ENCODE results near the gene ZNF598.
"Not testable (repeated sequence)": the region's sequence is repeated elsewhere in the genome, so short reads cannot be mapped to it uniquely, and the experiment has no call there.

DNA sequence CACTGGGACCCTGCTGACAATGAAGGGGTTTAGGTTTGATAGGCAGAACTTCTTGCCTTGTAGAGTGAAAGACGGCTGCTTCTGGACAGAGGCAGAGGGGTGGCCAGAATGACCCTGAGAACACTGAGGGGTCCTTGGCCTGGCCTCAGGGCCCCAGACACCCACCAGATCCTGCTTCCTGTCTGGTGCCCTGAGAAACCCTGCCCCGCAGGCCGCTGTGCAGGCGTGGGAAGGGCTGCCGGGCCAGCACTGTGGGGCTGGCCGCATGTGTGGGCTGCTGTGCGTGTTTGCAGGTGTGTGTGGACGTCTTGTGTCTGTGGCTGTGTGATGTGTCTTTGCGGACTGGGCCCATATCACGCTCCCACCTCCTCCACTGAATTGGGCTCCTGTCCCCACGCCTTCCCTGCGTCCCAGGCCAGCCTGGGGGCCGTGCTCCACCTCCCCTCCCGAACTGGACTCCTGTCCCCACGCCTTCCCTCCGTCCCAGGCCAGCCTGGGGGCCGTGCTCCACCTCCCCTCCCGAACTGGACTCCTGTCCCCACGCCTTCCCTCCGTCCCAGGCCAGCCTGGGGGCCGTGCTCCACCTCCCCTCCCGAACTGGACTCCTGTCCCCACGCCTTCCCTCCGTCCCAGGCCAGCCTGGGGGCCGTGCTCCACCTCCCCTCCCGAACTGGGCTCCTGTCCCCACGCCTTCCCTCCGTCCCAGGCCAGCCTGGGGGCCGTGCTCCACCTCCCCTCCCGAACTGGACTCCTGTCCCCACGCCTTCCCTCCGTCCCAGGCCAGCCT lies 24.5 kb upstream of the ZNF598 start:
- not testable (repeated sequence) for TF ChIP-seq CTCF (IDR thresholded peaks at IDR 0.05); ZFX (IDR thresholded peaks at IDR 0.05; ENCODE audit: borderline replicate concordance)

All from 22Rv1 (cell line).